MM.1S (cell line): ENCODE results near the gene RPTOR.

ENCODE experiments used
- DNase-seq: peaks from one replicate; pipeline ENCODE4 v3.0.0-alpha.2; 2015
- H2AFZ ChIP-seq: fragments of 300-600 bp; sonication (generic); 2 replicates; pipeline ENCODE4 v1.6.0; 2016; ENCODE audit warnings: antibody characterized with exemption, low read length
- H3F3A ChIP-seq: fragments of 300-600 bp; sonication (generic); 2 replicates; pipeline ENCODE4 v1.6.1; 2016; ENCODE audit warnings: mild to moderate bottlenecking, antibody characterized with exemption, low read length, moderate library complexity, mixed read lengths; ENCODE audit not compliant: insufficient read depth
- H3K27ac ChIP-seq: fragments of 300-600 bp; sonication (generic); 2 replicates; pipeline ENCODE4 v1.5.1; 2016; ENCODE audit warnings: mild to moderate bottlenecking, low read length
- H3K27me3 ChIP-seq: fragments of 300-600 bp; sonication (generic); replicated peaks from 2 replicates; pipeline ENCODE4 v1.6.0; 2016; ENCODE audit warnings: low read length; ENCODE audit not compliant: insufficient read depth
- H3K36me3 ChIP-seq: fragments of 300-600 bp; sonication (generic); replicated peaks from 2 replicates; pipeline ENCODE4 v1.6.1; 2016; ENCODE audit warnings: mild to moderate bottlenecking, low read length, mixed read lengths; ENCODE audit not compliant: insufficient read depth
- H3K4me1 ChIP-seq: fragments of 300-600 bp; sonication (generic); 2 replicates; pipeline ENCODE4 v1.6.1; 2016; ENCODE audit warnings: low read length, mixed read lengths
- H3K4me2 ChIP-seq: fragments of 300-600 bp; sonication (generic); 2 replicates; pipeline ENCODE4 v1.6.0; 2016; ENCODE audit warnings: low read depth, low read length
- H3K4me3 ChIP-seq: fragments of 300-600 bp; sonication (generic); 2 replicates; pipeline ENCODE4 v1.5.1; 2016; ENCODE audit warnings: low read length, mixed read lengths
- H3K79me2 ChIP-seq: fragments of 300-600 bp; sonication (generic); 2 replicates; pipeline ENCODE4 v1.6.1; 2016; ENCODE audit warnings: mixed run types, low read length, mixed read lengths
- H3K9ac ChIP-seq: fragments of 300-600 bp; sonication (generic); 2 replicates; pipeline ENCODE4 v1.6.1; 2016; ENCODE audit warnings: low read length, mixed read lengths
- H3K9me2 ChIP-seq: fragments of 300-600 bp; sonication (generic); replicated peaks from 2 replicates; pipeline ENCODE4 v1.6.1; 2016; ENCODE audit warnings: mild to moderate bottlenecking, low read length, mixed read lengths; ENCODE audit not compliant: insufficient read depth
- H3K9me3 ChIP-seq: fragments of 300-600 bp; sonication (generic); replicated peaks from 2 replicates; pipeline ENCODE4 v1.6.1; 2016; ENCODE audit warnings: mild to moderate bottlenecking, low read length, mixed read lengths; ENCODE audit not compliant: insufficient read depth
- H4K20me1 ChIP-seq: fragments of 300-600 bp; sonication (generic); 2 replicates; pipeline ENCODE4 v1.6.1; 2016; ENCODE audit warnings: mild to moderate bottlenecking, low read length, moderate library complexity, mixed read lengths; ENCODE audit not compliant: insufficient read depth
- CTCF ChIP-seq: fragments of 300-600 bp; sonication (generic); IDR thresholded peaks from 2 replicates; pipeline ENCODE4 v1.5.1; 2016; ENCODE audit warnings: antibody characterized with exemption, low read length, mixed read lengths
- EZH2 ChIP-seq: fragments of 300-600 bp; sonication (generic); optimal IDR thresholded peaks from 2 replicates; pipeline ENCODE3; 2017; ENCODE audit warnings: low read depth, mild to moderate bottlenecking, antibody characterized with exemption, low read length, mixed read lengths
- EZH2phosphoT487 ChIP-seq: fragments of 300-600 bp; sonication (generic); IDR thresholded peaks from 2 replicates; pipeline ENCODE4 v1.6.1; 2018; ENCODE audit warnings: antibody characterized with exemption, low read length

The RPTOR gene

GRCh38 chr17:80960037-80960796 lies 415.6 kb downstream of the RPTOR start:
- TF ChIP-seq EZH2phosphoT487 (no peak), EZH2 (no peak), CTCF (no peak)
- Histone ChIP-seq H3K9me3 (no peaks in the 10 kb centered on the region), H3F3A (no peaks in the 10 kb centered on the region), H3K9me2 (no peaks in the 10 kb centered on the region), H2AFZ (no peak overlapping the region), H3K4me2 (no peak overlapping the region), H3K27me3 (no peaks in the 10 kb centered on the region), H3K36me3 (no peaks in the 10 kb centered on the region), H3K27ac (no peak overlapping the region), H3K9ac (no peak overlapping the region), H4K20me1 (no peaks in the 10 kb centered on the region), H3K4me3 (no peak overlapping the region), H3K79me2 (no peaks in the 10 kb centered on the region), H3K4me1 (no peaks in the 10 kb centered on the region)
- no peak for DNase-seq

GRCh38 chr17:80960797-80961452 lies 416.3 kb downstream of the RPTOR start:
- no peaks in the 10 kb centered on the region for H3F3A ChIP-seq
- no peaks in the 10 kb centered on the region for H3K36me3 ChIP-seq
- no peaks in the 10 kb centered on the region for H4K20me1 ChIP-seq
- H3K27ac ChIP-seq: no peak overlapping the region
- H2AFZ ChIP-seq: no peak overlapping the region
- no peaks in the 10 kb centered on the region for H3K4me1 ChIP-seq
- no peak overlapping the region for H3K4me2 ChIP-seq
- H3K9me2 ChIP-seq: no peaks in the 10 kb centered on the region
- no peaks in the 10 kb centered on the region for H3K9me3 ChIP-seq
- no peak for DNase-seq
- no peak for TF ChIP-seq EZH2phosphoT487
- TF ChIP-seq EZH2: no peak
- no peak for TF ChIP-seq CTCF
- no peak overlapping the region for H3K4me3 ChIP-seq
- H3K79me2 ChIP-seq: no peaks in the 10 kb centered on the region
- no peak overlapping the region for H3K9ac ChIP-seq
- H3K27me3 ChIP-seq: no peaks in the 10 kb centered on the region

GRCh38 chr17:80961541-80962330 lies 417.1 kb downstream of the RPTOR start:
- TF ChIP-seq CTCF: no peak
- TF ChIP-seq EZH2phosphoT487: no peak
- no peak for TF ChIP-seq EZH2
- no peak overlapping the region for H2AFZ ChIP-seq
- no peaks in the 10 kb centered on the region for H4K20me1 ChIP-seq
- no peak for DNase-seq
- no peak overlapping the region for H3K9ac ChIP-seq
- no peak overlapping the region for H3K4me2 ChIP-seq
- no peaks in the 10 kb centered on the region for H3K4me1 ChIP-seq
- no peak overlapping the region for H3K27ac ChIP-seq
- no peaks in the 10 kb centered on the region for H3K27me3 ChIP-seq
- no peaks in the 10 kb centered on the region for H3F3A ChIP-seq
- no peaks in the 10 kb centered on the region for H3K36me3 ChIP-seq
- no peaks in the 10 kb centered on the region for H3K9me3 ChIP-seq
- H3K9me2 ChIP-seq: no peaks in the 10 kb centered on the region
- no peak overlapping the region for H3K4me3 ChIP-seq
- H3K79me2 ChIP-seq: no peaks in the 10 kb centered on the region
